H1 (cell line): ENCODE measurements around the gene TTC27. TPM values are rescaled to one million over a fixed set of nuclear protein-coding genes. Genes with fewer than 3 reads are reported as not detected.

Experiments
- CTCF ChIA-PET: fragments of 300-600 bp; sonication (Branson Sonifier 250); formaldehyde crosslinking; loops from one replicate; lab custom pipeline; 2021; ENCODE audit not compliant: partially characterized antibody; lab: Charles Lee
- POLR2A ChIA-PET: fragments of 300-600 bp; sonication (Branson Sonifier 250); formaldehyde crosslinking; loops from one replicate; lab custom pipeline; 2021; ENCODE audit warnings: inconsistent platforms; ENCODE audit not compliant: partially characterized antibody; lab: Charles Lee
- DNase-seq, 2 experiments: peaks; one replicate each; pipeline versions ENCODE4 v3.0.0 to v3.0.0-alpha.2; 2010 to 2022; ENCODE audit warnings: low spot score in 2 of 2, low read depth in 1 of 2, mixed read lengths in 1 of 2
- FAIRE-seq: peaks from 2 replicates; lab custom pipeline; 2011; peaks lifted over from hg19 to GRCh38; lab: Jason Lieb, UNC
- H2AFZ ChIP-seq: 2 replicates; pipeline ENCODE4 v1.8.1; 2012; ENCODE audit warnings: low read length, inconsistent platforms
- H2AK5ac ChIP-seq: 2 replicates; pipeline ENCODE4 v1.6.1; 2013; ENCODE audit warnings: low read depth, low read length
- H2BK120ac ChIP-seq: replicated peaks from 2 replicates; pipeline ENCODE3; 2013; ENCODE audit warnings: low read depth, low read length, inconsistent platforms
- H2BK12ac ChIP-seq: 2 replicates; pipeline ENCODE4 v1.6.1; 2013; ENCODE audit warnings: low read depth, low read length
- H2BK15ac ChIP-seq: 2 replicates; pipeline ENCODE4 v1.6.1; 2013; ENCODE audit warnings: low read length
- H2BK20ac ChIP-seq: 2 replicates; pipeline ENCODE4 v1.6.1; 2013; ENCODE audit warnings: low read length
- H2BK5ac ChIP-seq: 2 replicates; pipeline ENCODE4 v1.6.1; 2013; ENCODE audit warnings: low read depth, low read length
- H3K14ac ChIP-seq: 2 replicates; pipeline ENCODE4 v1.6.1; 2013; ENCODE audit warnings: inconsistent platforms; ENCODE audit not compliant: insufficient read length
- H3K18ac ChIP-seq: 2 replicates; pipeline ENCODE4 v1.6.1; 2013; ENCODE audit warnings: low read length; ENCODE audit errors: extremely low read depth
- H3K23ac ChIP-seq: 2 replicates; pipeline ENCODE4 v1.6.1; 2013; ENCODE audit warnings: inconsistent platforms; ENCODE audit not compliant: insufficient read length
- H3K23me2 ChIP-seq: 2 replicates; pipeline ENCODE4 v1.6.1; 2013; ENCODE audit warnings: low read depth, low read length
- H3K27ac ChIP-seq: 2 replicates; pipeline ENCODE4 v1.6.1; 2011; ENCODE audit warnings: low read depth, low read length, inconsistent platforms
- H3K27me3 ChIP-seq, 4 experiments: replicated peaks in 1 of 4; 1 replicate in 1 of 4; 2 replicates in 3 of 4; pipeline versions ENCODE4 v1.6.1 to v1.8.1; 2011 to 2013; ENCODE audit warnings: low read length in 3 of 4, mild to moderate bottlenecking in 3 of 4, inconsistent platforms in 2 of 4, mixed read lengths in 2 of 4, moderate library complexity in 1 of 4; ENCODE audit not compliant: control insufficient read depth in 3 of 4, insufficient read depth in 3 of 4; ENCODE audit errors: extremely low read depth in 1 of 4
- H3K36me3 ChIP-seq, 4 experiments: 2 replicates each; pipeline versions ENCODE4 v1.6.1 to v1.8.1; 2011 to 2013; ENCODE audit warnings: mild to moderate bottlenecking in 4 of 4, low read length in 3 of 4, moderate library complexity in 2 of 4, control low read depth in 1 of 4, inconsistent platforms in 1 of 4; ENCODE audit not compliant: insufficient read depth in 4 of 4, control insufficient read depth in 2 of 4
- H3K4ac ChIP-seq: replicated peaks from 2 replicates; pipeline ENCODE3; 2013; ENCODE audit warnings: low read length, low read depth, mixed read lengths, inconsistent platforms; ENCODE audit not compliant: insufficient read length
- H3K4me1 ChIP-seq, 4 experiments: replicated peaks in 1 of 4; 1 replicate in 1 of 4; 2 replicates in 3 of 4; pipeline versions ENCODE4 v1.6.1 to v1.8.1; 2011 to 2013; ENCODE audit warnings: low read length in 3 of 4, inconsistent platforms in 2 of 4, mixed read lengths in 1 of 4; ENCODE audit not compliant: insufficient read depth in 4 of 4, control insufficient read depth in 3 of 4
- H3K4me2 ChIP-seq, 2 experiments: 2 replicates each; pipeline versions ENCODE4 v1.6.1 to v1.8.1; 2011 to 2013; ENCODE audit warnings: low read depth in 2 of 2, low read length in 2 of 2, control low read depth in 1 of 2, inconsistent platforms in 1 of 2, mild to moderate bottlenecking in 1 of 2; ENCODE audit not compliant: insufficient read depth in 1 of 2
- H3K4me3 ChIP-seq, 4 experiments: fragments of 200-600, 300-600 bp in 1 of 4; sonication (generic), shearing (Covaris generic), sonication (Bioruptor Twin) in 1 of 4; 2 replicates each; pipeline versions ENCODE4 v1.5.1 to v1.8.1; 2011 to 2016; ENCODE audit warnings: low read length in 4 of 4, low read depth in 3 of 4, control low read depth in 2 of 4, inconsistent platforms in 2 of 4, mild to moderate bottlenecking in 2 of 4, mixed read lengths in 1 of 4, moderate library complexity in 1 of 4; ENCODE audit not compliant: insufficient read depth in 2 of 4; ENCODE audit errors: extremely low read depth in 1 of 4
- H3K56ac ChIP-seq: replicated peaks from 2 replicates; pipeline ENCODE3; 2013; ENCODE audit warnings: low read depth, mild to moderate bottlenecking, mixed read lengths, low read length, inconsistent platforms; ENCODE audit not compliant: insufficient read length
- H3K79me1 ChIP-seq: 2 replicates; pipeline ENCODE4 v1.6.1; 2013; ENCODE audit warnings: low read depth, low read length, control low read depth
- H3K79me2 ChIP-seq, 2 experiments: 2 replicates each; pipeline versions ENCODE4 v1.6.1 to v1.8.1; 2012 to 2013; ENCODE audit warnings: low read length in 2 of 2, mild to moderate bottlenecking in 2 of 2, inconsistent platforms in 1 of 2; ENCODE audit not compliant: insufficient read depth in 2 of 2, control insufficient read depth in 1 of 2
- H3K9ac ChIP-seq, 4 experiments: replicated peaks in 1 of 4; 1 replicate in 1 of 4; 2 replicates in 3 of 4; pipeline versions ENCODE4 v1.6.1 to v1.8.1; 2011 to 2013; ENCODE audit warnings: low read depth in 3 of 4, low read length in 3 of 4, control low read depth in 2 of 4, mild to moderate bottlenecking in 2 of 4, moderate library complexity in 2 of 4, inconsistent platforms in 1 of 4; ENCODE audit errors: extremely low read depth in 1 of 4
- H3K9me3 ChIP-seq, 2 experiments: 2 replicates each; pipeline versions ENCODE4 v1.6.1 to v1.8.1; 2012 to 2013; ENCODE audit warnings: mild to moderate bottlenecking in 2 of 2, moderate library complexity in 2 of 2, control low read depth in 1 of 2, inconsistent platforms in 1 of 2, low read depth in 1 of 2, low read length in 1 of 2, mixed read lengths in 1 of 2; ENCODE audit not compliant: insufficient read depth in 2 of 2
- H4K20me1 ChIP-seq, 2 experiments: replicated peaks in 1 of 2; 2 replicates each; pipeline versions ENCODE3 to v1.8.1; 2011 to 2013; ENCODE audit warnings: inconsistent platforms in 2 of 2, low read length in 2 of 2, mild to moderate bottlenecking in 1 of 2; ENCODE audit not compliant: insufficient read depth in 2 of 2, control insufficient read depth in 1 of 2
- H4K5ac ChIP-seq: 2 replicates; pipeline ENCODE4 v1.6.1; 2013; ENCODE audit warnings: low read length, low read depth, mixed read lengths, inconsistent platforms; ENCODE audit not compliant: insufficient read length
- H4K8ac ChIP-seq: 2 replicates; pipeline ENCODE4 v1.8.0; 2013; ENCODE audit warnings: mild to moderate bottlenecking, moderate library complexity, low read length, inconsistent platforms; ENCODE audit not compliant: insufficient read depth; ENCODE audit errors: extremely low read depth
- H4K91ac ChIP-seq: replicated peaks from 2 replicates; pipeline ENCODE3; 2013; ENCODE audit warnings: low read length, mixed read lengths, inconsistent platforms; ENCODE audit not compliant: insufficient read length
- BACH1 ChIP-seq: IDR thresholded peaks from 2 replicates; pipeline ENCODE4 v1.6.1; 2012; ENCODE audit warnings: low read length, improper control_type of control experiment
- CBX8 ChIP-seq: fragments of 300-800, 300-1000 bp; sonication (generic); IDR thresholded peaks from 2 replicates; pipeline ENCODE4 v1.7.1; 2016; ENCODE audit warnings: low read depth, low read length, borderline replicate concordance
- KDM4A ChIP-seq: IDR thresholded peaks from one replicate; pipeline ENCODE4 v1.7.1; 2012; ENCODE audit warnings: low read depth, mild to moderate bottlenecking, moderate library complexity, low read length, inconsistent platforms; ENCODE audit not compliant: severe bottlenecking
- MAFK ChIP-seq: IDR thresholded peaks from 2 replicates; pipeline ENCODE4 v1.6.1; 2012; ENCODE audit warnings: low read depth, mild to moderate bottlenecking, improper control_type of control experiment, low read length
- POU5F1 ChIP-seq: IDR thresholded peaks from 2 replicates; pipeline ENCODE4 v1.6.1; 2011; ENCODE audit warnings: low read depth, mild to moderate bottlenecking, low read length, moderate library complexity
- RBBP5 ChIP-seq: IDR thresholded peaks from 2 replicates; pipeline ENCODE4 v1.7.1; 2012; ENCODE audit warnings: low read depth, mild to moderate bottlenecking, inconsistent platforms, low read length, moderate library complexity, borderline replicate concordance
- RXRA ChIP-seq: IDR thresholded peaks from 2 replicates; pipeline ENCODE4 v1.6.1; 2011; ENCODE audit warnings: low read depth, mild to moderate bottlenecking, low read length, moderate library complexity; ENCODE audit not compliant: insufficient read depth
- SAP30 ChIP-seq: fragments of 300-600 bp; sonication (generic); IDR thresholded peaks from 2 replicates; pipeline ENCODE4 v1.7.1; 2012; ENCODE audit warnings: low read length, moderate library complexity, mild to moderate bottlenecking, inconsistent platforms; ENCODE audit not compliant: insufficient read depth, insufficient replicate concordance
- SIRT6 ChIP-seq: IDR thresholded peaks from one replicate; pipeline ENCODE4 v1.7.1; 2012; ENCODE audit warnings: low read length, inconsistent platforms
- SIX5 ChIP-seq: IDR thresholded peaks from 2 replicates; pipeline ENCODE4 v1.6.1; 2011; ENCODE audit warnings: mild to moderate bottlenecking, low read depth, low read length
- SP1 ChIP-seq: IDR thresholded peaks from 2 replicates; pipeline ENCODE4 v1.6.1; 2011; ENCODE audit warnings: low read depth, low read length
- TAF7 ChIP-seq: optimal IDR thresholded peaks from 2 replicates; pipeline ENCODE3; 2011; ENCODE audit warnings: low read depth, mild to moderate bottlenecking, inconsistent platforms, low read length, moderate library complexity, borderline replicate concordance
- TCF12 ChIP-seq: IDR thresholded peaks from 2 replicates; pipeline ENCODE4 v1.6.1; 2011; ENCODE audit warnings: low read depth, mild to moderate bottlenecking, low read length
- TEAD4 ChIP-seq: IDR thresholded peaks from 2 replicates; pipeline ENCODE4 v1.6.1; 2012; ENCODE audit warnings: low read depth, low read length, inconsistent platforms, mixed read lengths
- WGBS, 2 experiments: shearing (Covaris generic) in 1 of 2; methylation state at CpG; one replicate each; pipeline versions ENCODE4 v1.1.6 to v1.1.7; 2013 to 2015; ENCODE audit warnings: low lambda C conversion rate in 2 of 2, mixed read lengths in 2 of 2, inconsistent platforms in 1 of 2, low coverage in 1 of 2, missing lambda C conversion rate in 1 of 2; ENCODE audit not compliant: insufficient replicate concordance in 2 of 2, insufficient coverage in 1 of 2, insufficient read length in 1 of 2; ENCODE audit errors: extremely low coverage in 1 of 2, missing lambda C conversion rate in 1 of 2; 5-methylcytosine and 5-hydroxymethylcytosine counted together
- polyA plus RNA-seq, 7 experiments: library from polyadenylated mRNA; depleted of rRNA in 3 of 7; stranded (reverse) in 5 of 7; unstranded in 2 of 7; fragments of >200 nt in 5 of 7; fragments of 200-250 nt in 2 of 7; gene quantifications; 1 replicate in 5 of 7; 2 replicates in 1 of 7; 4 replicates in 1 of 7; pipeline versions ENCODE4 v1.2.1 to v1.2.3, GENCODE V29; 2011 to 2013; ENCODE audit warnings: missing spikeins in 2 of 7, mixed read lengths in 2 of 7
- total RNA-seq: library from RNA; stranded (reverse); fragmentation: NEBNext Ultra II Directional; extraction: Animal tissue kit (Norgen Biotek cat#: 25700); gene quantifications from 2 replicates; pipeline ENCODE4 v1.2.1, GENCODE V29; 2021

TTC27 gene
- total and polyA plus RNA-seq, 2 of the 8 experiments (the other 6 are each of a cell fraction or from before 2014, with no cell fraction given) = 13.8 to 29.1 TPM

DNA sequence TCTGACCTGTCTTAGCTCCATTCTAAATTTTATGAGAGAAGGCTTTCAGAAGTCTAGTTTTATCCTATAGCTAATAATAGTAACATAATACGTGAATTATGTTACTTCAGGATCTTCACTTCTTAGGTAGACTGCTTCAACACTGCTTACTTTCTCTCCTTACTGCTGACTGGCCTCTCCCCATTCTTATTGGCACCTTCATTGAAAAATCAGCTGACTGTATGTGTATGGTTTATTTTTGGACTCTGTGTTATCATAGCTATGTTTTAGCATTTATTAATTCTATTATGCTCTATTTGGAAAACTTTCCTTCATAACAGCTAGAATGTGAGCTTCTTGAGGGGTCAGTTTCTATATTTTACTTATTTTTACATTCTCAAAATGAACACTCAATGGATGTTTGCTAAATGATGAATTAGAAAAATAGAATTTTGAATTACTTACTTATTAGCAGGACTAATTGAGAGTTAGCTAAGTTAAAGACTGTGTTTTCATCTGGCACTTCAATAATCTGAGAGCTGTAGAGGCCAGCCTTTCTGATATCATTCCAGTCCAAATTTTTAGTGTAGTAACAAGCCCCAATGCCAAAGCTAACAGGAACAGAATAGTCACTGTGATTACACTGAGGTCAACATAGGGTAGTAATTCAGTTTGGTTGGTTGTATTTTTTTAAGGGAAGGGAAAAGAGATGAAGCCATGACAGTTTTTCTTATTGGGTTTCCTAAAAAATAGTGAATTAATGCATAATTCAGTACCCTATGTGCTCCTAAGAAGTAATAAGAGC, 92.3 kb downstream of the TTC27 start:
- H3K23me2 ChIP-seq = no peaks in the 10 kb centered on the region
- H3K4me3 ChIP-seq = no peak overlapping the region
- no peak overlapping the region for H2BK15ac ChIP-seq
- CTCF ChIA-PET = interaction anchor here (0.6 to 1.0 kb wide), 5 partner anchors 9 to 682 kb away, joined by 3 read pairs; no protein-coding TSS in a partner anchor
- H4K5ac ChIP-seq = no peak overlapping the region
- H3K4ac ChIP-seq = no peak overlapping the region
- H3K36me3 ChIP-seq = no peaks in the 10 kb centered on the region
- no peak overlapping the region for H2AFZ ChIP-seq
- DNase-seq (no peak), FAIRE-seq (no peak)
- H3K4me2 ChIP-seq = no peak overlapping the region
- no peaks in the 10 kb centered on the region for H3K4me1 ChIP-seq
- POLR2A ChIA-PET = no interaction called here
- H2BK5ac ChIP-seq = no peak overlapping the region
- no peak overlapping the region for H2BK20ac ChIP-seq
- H3K18ac ChIP-seq = no peak overlapping the region
- H3K79me1 ChIP-seq = no peaks in the 10 kb centered on the region
- no peak overlapping the region for H3K23ac ChIP-seq
- H3K27me3 ChIP-seq = no peaks in the 10 kb centered on the region
- no peak overlapping the region for H4K91ac ChIP-seq
- WGBS, 2 experiments = 95% methylated on average over 1 of the region's 1 CpG; no CpG with 5 or more reads in 1 of the 2 experiments
- no peak overlapping the region for H2BK12ac ChIP-seq
- H3K56ac ChIP-seq = no peak overlapping the region
- no peaks in the 10 kb centered on the region for H3K9me3 ChIP-seq
- H3K27ac ChIP-seq = no peak overlapping the region
- H3K79me2 ChIP-seq = no peaks in the 10 kb centered on the region
- H2AK5ac ChIP-seq = no peak overlapping the region
- H2BK120ac ChIP-seq = no peak overlapping the region
- H3K9ac ChIP-seq = no peak overlapping the region
- H3K14ac ChIP-seq = no peak overlapping the region
- no peak overlapping the region for H4K8ac ChIP-seq
- no peaks in the 10 kb centered on the region for H4K20me1 ChIP-seq
- TF ChIP-seq SIX5 = no peak
- no peak for TF ChIP-seq MAFK
- no peak for TF ChIP-seq BACH1
- no peak for TF ChIP-seq POU5F1
- no peak for TF ChIP-seq TEAD4
- TF ChIP-seq SIRT6 = no peak
- TF ChIP-seq KDM4A = no peak
- no peak for TF ChIP-seq SAP30
- TF ChIP-seq CBX8 = no peak
- TF ChIP-seq TAF7 = no peak
- no peak for TF ChIP-seq TCF12
- no peak for TF ChIP-seq RBBP5
- TF ChIP-seq RXRA = no peak
- TF ChIP-seq SP1 = no peak
